Measurements from ENCODE around the gene R3HCC1L. TPM values are rescaled to one million over a fixed set of nuclear protein-coding genes. Genes with fewer than 3 reads are reported as not detected.
"Not testable (repeated sequence)": the region's sequence is repeated elsewhere in the genome, so short reads cannot be mapped to it uniquely, and the experiment has no call there.

The R3HCC1L gene
- total RNA-seq, 1 donor from 2014 or later: 16.9 TPM

DNA sequence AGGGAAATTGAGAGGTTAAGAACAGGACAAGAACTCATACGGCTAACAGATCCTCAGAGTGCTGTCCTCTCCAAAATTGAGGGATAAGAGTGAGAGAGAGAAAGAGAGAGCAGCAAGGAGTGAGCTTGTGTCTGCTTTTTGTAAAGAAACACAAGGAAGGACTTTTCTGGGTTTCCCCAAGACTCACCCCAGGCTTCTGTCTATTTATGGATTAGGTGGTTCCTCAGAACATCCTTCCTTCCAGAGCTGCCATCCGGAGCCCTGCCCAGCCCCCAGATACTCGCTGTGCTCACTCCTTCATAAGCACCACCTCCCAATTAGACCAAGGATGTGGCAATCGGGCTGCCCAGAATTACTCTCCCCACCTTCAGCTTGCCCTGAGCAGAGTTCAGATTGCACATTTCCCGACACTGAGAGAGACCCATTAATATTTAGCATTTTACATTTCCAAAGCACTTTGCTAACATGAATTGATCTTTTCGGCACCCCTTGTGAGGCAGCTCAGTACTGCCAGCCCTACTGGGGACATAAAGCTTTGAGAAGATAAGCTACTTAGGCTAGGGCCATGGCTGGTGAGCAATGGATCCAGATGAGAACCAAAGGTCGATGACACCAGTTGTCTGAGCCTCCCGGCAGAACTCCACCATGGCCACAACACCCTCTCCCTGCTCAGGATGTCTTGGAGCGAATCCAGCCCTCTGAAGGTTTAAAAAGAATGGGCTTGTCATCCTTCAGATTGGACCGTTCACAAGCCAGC lies 19.2 kb upstream of the R3HCC1L start:
- Mint-ChIP-seq H3K27me3 (ENCODE audit: low read depth) (peaks cover 65% of the 10 kb centered on the region), H3K4me3 (no peak overlapping the region), H3K27ac (no peak overlapping the region), H3K36me3 (no peaks in the 10 kb centered on the region), H3K9me3 (peaks cover 13% of the 10 kb centered on the region), H3K4me1 (no peaks in the 10 kb centered on the region)
- no peak for DNase-seq (ENCODE audit: low spot score in 2 of 2, unreplicated experiment in 2 of 2)
- no peak for TF ChIP-seq CTCF (IDR thresholded peaks at IDR 0.05; ENCODE audit: unreplicated experiment)

DNA sequence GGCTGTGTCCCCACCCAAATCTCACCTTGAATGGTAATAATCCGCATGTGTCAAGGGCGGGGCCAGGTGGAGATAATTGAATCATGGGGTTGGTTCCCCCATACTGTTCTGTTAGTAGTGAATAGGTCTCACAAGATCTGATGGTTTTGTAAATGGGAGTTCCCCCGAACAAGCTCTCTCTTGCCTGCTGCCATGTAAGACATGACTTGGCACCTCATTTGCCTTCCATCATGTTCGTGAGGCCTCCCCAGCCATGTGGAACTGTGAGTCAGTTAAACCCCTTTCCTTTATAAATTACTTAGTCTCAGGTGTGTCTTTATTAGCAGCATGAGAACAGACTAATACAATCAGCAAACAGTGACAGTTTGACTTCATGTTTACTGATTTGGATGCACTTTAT lies 14.6 kb upstream of the R3HCC1L start:
- peaks cover 47% of the 10 kb centered on the region for H3K9me3 Mint-ChIP-seq
- H3K4me1 Mint-ChIP-seq: no peaks in the 10 kb centered on the region
- no peak overlapping the region for H3K4me3 Mint-ChIP-seq
- peaks cover 30% of the 10 kb centered on the region for H3K27me3 Mint-ChIP-seq (ENCODE audit: low read depth)
- H3K27ac Mint-ChIP-seq: no peak overlapping the region
- no peak for DNase-seq (ENCODE audit: low spot score in 2 of 2, unreplicated experiment in 2 of 2)
- TF ChIP-seq CTCF (IDR thresholded peaks at IDR 0.05; ENCODE audit: unreplicated experiment): no peak
- no peaks in the 10 kb centered on the region for H3K36me3 Mint-ChIP-seq

GRCh38 chr10:98125940-98126631 lies 8.4 kb upstream of the R3HCC1L start:
- Mint-ChIP-seq H3K36me3 (no peaks in the 10 kb centered on the region), H3K27ac (no peak overlapping the region), H3K4me1 (no peaks in the 10 kb centered on the region), H3K9me3 (peaks cover 33% of the 10 kb centered on the region), H3K4me3 (no peak overlapping the region), H3K27me3 (ENCODE audit: low read depth) (peaks cover 19% of the 10 kb centered on the region)
- no peak for DNase-seq (ENCODE audit: low spot score in 2 of 2, unreplicated experiment in 2 of 2)
- TF ChIP-seq CTCF (IDR thresholded peaks at IDR 0.05; ENCODE audit: unreplicated experiment): no peak

DNA sequence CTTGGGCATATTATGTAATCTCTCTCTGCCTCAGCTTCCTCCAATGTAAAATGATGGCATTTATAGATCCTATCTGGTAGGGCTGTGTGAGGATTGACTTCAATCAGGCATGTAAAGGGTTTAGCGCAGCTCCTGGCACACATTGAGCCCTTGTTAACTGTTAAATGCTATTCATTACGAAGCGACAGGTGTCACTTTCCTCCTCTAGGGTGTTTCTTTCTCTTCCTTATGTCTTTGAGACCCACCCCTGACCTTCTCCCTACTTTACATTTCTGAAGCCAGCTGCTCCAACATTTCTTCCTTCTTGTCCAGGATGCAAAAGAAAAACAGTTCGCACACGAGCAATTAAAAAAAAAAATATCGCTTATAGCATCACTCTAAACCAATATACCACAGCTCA lies 5.7 kb upstream of the R3HCC1L start:
- Mint-ChIP-seq H3K4me1 (no peaks in the 10 kb centered on the region), H3K36me3 (peaks cover 3% of the 10 kb centered on the region), H3K27me3 (ENCODE audit: low read depth) (peaks cover 11% of the 10 kb centered on the region), H3K27ac (no peak overlapping the region), H3K9me3 (peaks cover 27% of the 10 kb centered on the region), H3K4me3 (no peak overlapping the region)
- DNase-seq (ENCODE audit: low spot score in 2 of 2, unreplicated experiment in 2 of 2): no peak
- no peak for TF ChIP-seq CTCF (IDR thresholded peaks at IDR 0.05; ENCODE audit: unreplicated experiment)

- Mint-ChIP-seq H3K4me1 (peaks cover 11% of the 10 kb centered on the region), H3K27ac (no peak overlapping the region), H3K9me3 (peaks cover 15% of the 10 kb centered on the region), H3K4me3 (no peak overlapping the region), H3K36me3 (peaks cover 5% of the 10 kb centered on the region), H3K27me3 (ENCODE audit: low read depth) (peaks cover 11% of the 10 kb centered on the region)
- DNase-seq (ENCODE audit: low spot score in 2 of 2, unreplicated experiment in 2 of 2): no peak
- TF ChIP-seq CTCF (IDR thresholded peaks at IDR 0.05; ENCODE audit: unreplicated experiment): no peak
Observed at GRCh38 chr10:98131619-98132018, 2.8 kb upstream of the R3HCC1L start.

- Mint-ChIP-seq H3K9me3 (peaks cover 15% of the 10 kb centered on the region), H3K4me1 (peaks cover 17% of the 10 kb centered on the region), H3K4me3 (peak overlapping the region; percentile 49)
- not testable (repeated sequence) for DNase-seq (ENCODE audit: low spot score in 2 of 2, unreplicated experiment in 2 of 2); H3K27me3 Mint-ChIP-seq (ENCODE audit: low read depth); H3K27ac Mint-ChIP-seq; H3K36me3 Mint-ChIP-seq
Observed at GRCh38 chr10:98133075-98133752, 1.2 kb upstream of the R3HCC1L start.

Measured in mesothelial cell of epicardium (in vitro differentiated cells).